GM18517 (cell line): ENCODE results near the gene CMPK1.
A peak's percentile ranks its signal among the peaks of the same experiment; 100 is the strongest.
"Not testable (repeated sequence)": the region's sequence is repeated elsewhere in the genome, so short reads cannot be mapped to it uniquely, and the experiment has no call there.

Experiments
- ATAC-seq: cut with Tn5 transposase; IDR thresholded peaks from one replicate; pipeline ENCODE4 v1.9.1; 2021; ENCODE audit warnings: mild to moderate bottlenecking, moderate library complexity; ENCODE audit not compliant: unreplicated experiment

The CMPK1 gene

GRCh38 chr1:47337350-47337749 is 3.8 kb downstream of the CMPK1 start:
- no peak for ATAC-seq

GRCh38 chr1:47338249-47339077 is 4.9 kb downstream of the CMPK1 start:
- ATAC-seq, result no peak

DNA sequence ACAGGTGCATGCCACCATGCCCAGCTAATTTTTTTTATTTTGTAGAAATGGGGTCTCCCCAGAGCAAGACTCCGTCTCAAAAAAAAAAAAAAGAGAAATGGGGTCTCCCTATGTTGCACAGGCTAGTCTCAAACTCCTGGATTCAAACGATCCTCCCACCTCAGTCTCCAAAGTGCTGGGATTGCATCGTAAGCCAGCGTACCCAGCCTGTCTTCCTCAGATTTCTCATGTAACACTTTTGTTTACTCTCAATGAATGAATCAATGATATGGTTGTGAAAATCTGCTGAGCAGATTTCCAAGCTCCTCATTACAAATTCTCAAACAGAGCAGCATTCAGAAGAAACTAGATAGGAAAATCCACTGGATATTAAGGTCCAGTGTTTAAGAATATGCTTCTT is 6.6 kb downstream of the CMPK1 start:
- ATAC-seq, result no peak

- not testable (repeated sequence) for ATAC-seq
These were observed 13.4 kb downstream of the CMPK1 start for GRCh38 chr1:47346979-47347378.

DNA sequence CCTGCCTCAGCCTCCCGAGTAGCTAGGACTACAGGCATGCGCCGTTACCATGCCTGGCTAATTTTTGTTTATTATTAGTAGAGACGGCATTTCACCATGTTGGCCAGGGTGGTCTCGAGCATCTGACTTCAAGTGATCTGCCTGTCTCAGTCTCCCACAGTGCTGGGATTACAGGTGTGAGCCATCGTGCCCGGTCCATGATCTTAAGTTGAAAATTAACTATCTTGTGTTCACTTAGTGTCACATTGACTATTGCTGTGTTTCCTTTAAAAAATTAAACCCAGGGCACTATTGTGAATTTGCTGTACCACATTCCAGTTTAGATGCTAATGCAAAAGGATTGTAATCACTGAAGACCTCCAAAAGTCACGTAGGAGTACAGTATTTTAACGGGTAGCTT is 14.1 kb downstream of the CMPK1 start:
- no peak for ATAC-seq

DNA sequence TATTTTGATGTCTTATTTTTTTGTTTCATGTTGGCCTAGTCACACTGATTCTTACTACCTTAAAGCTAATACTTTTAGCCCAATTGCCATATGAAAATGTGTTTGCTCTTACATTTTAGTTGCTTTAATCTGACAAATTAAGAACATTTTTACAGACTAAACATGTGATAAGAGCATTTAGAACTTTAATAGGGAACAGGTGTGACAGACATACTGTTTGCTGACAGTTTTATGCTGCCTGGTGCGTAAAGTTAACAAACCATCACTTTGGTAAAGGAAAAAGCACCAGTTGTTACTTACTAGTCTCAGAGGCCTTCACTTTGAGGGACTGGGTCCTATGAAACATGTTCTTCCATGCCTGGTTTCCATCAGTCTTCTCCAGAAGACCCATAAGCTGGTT is 14.7 kb downstream of the CMPK1 start:
- ATAC-seq, result no peak

GRCh38 chr1:47351305-47351704 is 17.7 kb downstream of the CMPK1 start:
- ATAC-seq, result peak; percentile 94

DNA sequence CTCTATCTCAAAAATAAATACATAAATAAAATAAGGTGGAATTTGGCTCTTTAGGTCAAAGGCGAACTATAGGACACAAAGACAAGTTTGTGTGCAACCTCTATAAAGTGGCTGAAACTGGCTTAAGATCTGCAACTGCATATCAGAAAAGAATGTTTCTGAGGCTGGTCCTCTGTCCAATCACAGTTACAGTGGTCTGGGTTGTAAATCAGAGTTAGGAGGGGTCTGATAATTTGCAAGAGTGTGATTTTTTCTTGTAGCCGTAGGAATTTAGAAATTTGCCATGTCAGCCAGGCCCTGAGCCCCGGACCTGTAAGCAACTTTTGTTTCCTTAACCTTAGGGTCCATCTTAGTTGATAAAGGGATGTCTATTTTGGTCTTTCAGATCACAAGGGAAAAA is 27.8 kb downstream of the CMPK1 start:
- ATAC-seq, result no peak

GRCh38 chr1:47362828-47363227 is 29.2 kb downstream of the CMPK1 start:
- no peak for ATAC-seq

DNA sequence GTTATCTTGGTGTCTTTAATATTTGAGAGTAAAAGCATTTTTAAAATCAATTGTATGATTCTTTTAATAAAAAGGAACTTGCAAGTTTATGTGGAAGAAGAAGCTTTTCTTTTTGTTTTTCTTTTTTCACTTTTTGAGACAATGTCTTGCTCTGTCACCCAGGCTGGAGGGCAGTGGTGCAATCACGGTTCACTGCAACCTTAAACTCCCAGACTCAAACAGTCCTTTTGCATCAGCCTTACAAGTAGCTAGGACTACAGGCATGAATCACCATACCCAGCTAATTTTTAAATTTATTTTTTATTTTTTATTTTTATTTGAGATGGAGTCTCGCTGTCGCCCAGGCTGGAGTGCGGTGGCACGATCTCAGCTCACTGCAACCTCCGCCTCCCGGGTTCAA is 34.1 kb downstream of the CMPK1 start:
- no peak for ATAC-seq

- ATAC-seq, result no peak
These were observed 37.5 kb downstream of the CMPK1 start for GRCh38 chr1:47371016-47371517.

- ATAC-seq, result no peak
These were observed 40.9 kb downstream of the CMPK1 start for GRCh38 chr1:47374501-47374900.

- ATAC-seq, result no peak
These were observed 44.6 kb downstream of the CMPK1 start for GRCh38 chr1:47378147-47378546.

- no peak for ATAC-seq
These were observed 47.1 kb downstream of the CMPK1 start for GRCh38 chr1:47380699-47381098.

- no peak for ATAC-seq
These were observed 48.9 kb downstream of the CMPK1 start for GRCh38 chr1:47382399-47382983.

- no peak for ATAC-seq
These were observed 50.5 kb downstream of the CMPK1 start for GRCh38 chr1:47384083-47384482.

DNA sequence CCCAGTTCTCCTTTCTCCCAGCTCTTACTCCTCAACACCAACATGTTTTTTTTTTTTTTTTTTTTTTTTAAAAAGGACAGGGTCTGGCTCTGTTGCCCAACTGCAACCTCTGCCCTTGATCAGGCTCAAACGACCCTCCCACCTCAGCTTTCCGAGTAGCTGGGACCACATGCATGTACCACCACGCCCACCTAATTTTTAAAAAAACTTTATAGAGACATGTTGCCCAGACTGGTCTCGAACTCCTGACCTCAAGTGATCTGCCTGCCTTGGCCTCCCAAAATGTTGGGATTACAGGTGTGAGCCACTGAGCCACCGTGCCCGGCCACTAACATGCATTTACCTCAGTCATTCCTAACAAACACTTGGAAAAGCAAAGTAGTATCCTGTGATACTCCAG is 51.4 kb downstream of the CMPK1 start:
- no peak for ATAC-seq

- ATAC-seq, result no peak
These were observed 52.7 kb downstream of the CMPK1 start for GRCh38 chr1:47386268-47386667.

GRCh38 chr1:47388030-47388890 is 54.7 kb downstream of the CMPK1 start:
- ATAC-seq, result no peak

GRCh38 chr1:47388891-47389238 is 55.3 kb downstream of the CMPK1 start:
- peak; percentile 55 for ATAC-seq

GRCh38 chr1:47389731-47390130 is 56.1 kb downstream of the CMPK1 start:
- no peak for ATAC-seq

GRCh38 chr1:47390843-47391242 is 57.3 kb downstream of the CMPK1 start:
- ATAC-seq, result no peak
